GM21360 (cell line): ENCODE results near the gene COQ8B.
"Not testable (repeated sequence)": the region's sequence is repeated elsewhere in the genome, so short reads cannot be mapped to it uniquely, and the experiment has no call there.

Source experiments
- ATAC-seq: cut with Tn5 transposase; IDR thresholded peaks from one replicate; pipeline ENCODE4 v1.9.1; 2021; ENCODE audit warnings: mild to moderate bottlenecking, moderate library complexity; ENCODE audit not compliant: unreplicated experiment

COQ8B gene

DNA sequence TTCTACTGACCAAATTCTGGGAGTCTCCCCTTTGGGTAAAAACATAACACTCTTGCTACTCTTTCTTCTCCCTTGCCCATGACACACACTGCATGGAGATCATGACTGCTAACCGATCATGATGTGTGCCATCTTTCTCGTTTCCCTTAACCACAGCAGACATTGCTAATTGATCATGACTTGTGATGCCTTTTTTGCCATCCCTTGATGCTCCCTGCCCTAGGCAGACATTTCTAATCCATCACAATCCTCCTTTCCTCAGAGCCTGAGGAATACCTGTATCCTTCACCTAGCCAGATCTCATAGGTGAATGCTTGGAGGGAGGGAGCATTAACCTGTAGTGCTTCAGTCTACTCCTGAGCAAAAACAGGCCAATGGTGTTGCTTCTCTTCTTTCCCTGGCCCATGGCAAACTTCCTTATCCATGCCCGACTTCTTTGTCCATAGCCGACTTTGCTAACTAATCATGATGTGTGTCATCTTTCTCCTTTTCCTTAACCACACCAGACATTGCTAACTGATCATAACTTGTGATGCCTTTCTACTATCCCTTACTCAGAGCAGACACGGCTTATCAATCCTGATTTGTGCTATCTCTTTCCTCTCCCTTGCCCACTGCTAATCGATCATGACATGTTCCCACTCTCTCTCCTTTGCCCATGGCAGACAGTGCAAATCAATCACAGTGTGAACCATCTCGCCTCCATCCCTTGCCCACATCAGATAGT lies 44.0 kb downstream of the COQ8B start:
- ATAC-seq = no peak

DNA sequence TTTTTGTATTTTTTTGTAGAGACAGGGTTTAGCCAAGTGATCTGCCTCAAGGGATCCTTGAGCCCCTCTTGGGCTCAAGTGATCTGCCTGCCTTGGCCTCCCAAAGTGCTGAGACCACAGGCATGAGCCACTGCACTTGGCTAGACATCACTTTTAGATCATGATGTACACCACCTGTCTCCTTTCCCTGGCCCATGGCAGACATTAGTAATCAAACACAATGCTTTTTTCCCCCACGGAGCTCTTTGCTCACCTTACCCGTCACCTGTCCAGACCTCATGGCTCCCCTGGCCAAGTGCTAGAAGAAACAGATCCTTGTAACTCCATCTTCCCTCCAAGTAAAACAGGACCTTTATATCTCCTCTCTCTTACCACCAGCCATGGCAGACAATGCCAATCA lies 44.6 kb downstream of the COQ8B start:
- no peak for ATAC-seq

GRCh38 chr19:40671404-40671803 lies 45.3 kb downstream of the COQ8B start:
- ATAC-seq = no peak

DNA sequence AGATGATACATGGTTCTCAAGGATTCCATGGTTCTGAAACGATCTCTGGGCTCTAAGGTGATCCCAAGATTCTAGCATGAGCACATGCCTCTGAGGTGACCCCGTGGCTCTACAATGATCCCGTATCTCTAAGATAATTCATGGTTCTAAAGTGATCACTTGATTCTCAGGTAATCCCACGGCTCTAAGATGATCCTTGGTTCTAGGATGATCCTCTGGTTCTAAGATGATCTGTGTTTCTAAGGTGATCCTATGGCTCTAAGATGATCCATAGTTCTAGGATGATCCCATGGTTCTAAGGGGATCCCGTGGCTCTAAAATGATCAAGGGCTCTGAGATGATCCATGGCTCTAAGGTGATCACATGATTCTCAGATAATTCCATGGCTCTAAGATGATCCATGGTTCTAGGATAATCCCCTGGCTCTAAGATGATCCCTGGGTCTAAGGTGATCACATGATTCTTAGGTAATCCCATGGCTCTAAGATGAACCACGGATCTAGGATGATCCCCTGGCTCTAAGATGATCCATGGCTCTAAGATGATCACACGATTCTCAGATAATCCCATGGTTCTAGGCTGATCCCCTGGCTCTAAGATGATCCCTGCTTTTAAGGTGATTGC lies 47.6 kb downstream of the COQ8B start:
- ATAC-seq = no peak

GRCh38 chr19:40667602-40668001 lies 49.1 kb downstream of the COQ8B start:
- no peak for ATAC-seq

DNA sequence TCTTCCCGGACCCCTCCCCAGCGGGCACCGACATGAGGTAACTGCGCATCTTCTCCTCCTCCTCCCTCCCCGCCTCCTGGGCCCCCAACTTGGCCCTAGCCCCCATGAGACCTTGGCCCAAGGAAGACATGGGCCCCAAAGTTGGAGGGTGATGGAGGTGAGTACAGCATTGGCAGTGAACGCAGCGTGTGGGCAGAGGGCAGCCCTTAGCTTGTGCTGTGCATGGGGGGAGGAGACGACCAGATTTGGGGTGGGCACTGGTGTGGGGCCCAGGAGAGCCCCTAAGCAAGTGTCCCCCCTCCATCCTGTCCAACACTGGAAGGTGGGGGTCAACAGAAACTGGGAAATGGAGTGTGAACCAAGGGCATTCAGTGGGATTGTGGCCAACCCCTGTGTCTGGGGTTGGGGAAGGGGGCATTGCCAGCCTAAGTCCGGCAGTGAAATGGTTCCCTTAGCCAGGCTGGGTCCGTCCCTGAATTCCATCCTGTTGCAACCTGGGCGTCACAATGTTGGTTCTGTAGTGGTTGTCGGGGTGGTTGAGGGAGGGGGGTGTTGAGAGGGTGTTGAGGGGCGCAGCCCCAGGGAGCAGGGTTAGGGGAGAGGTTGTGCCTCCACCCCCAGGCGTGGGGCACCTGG lies 49.8 kb downstream of the COQ8B start:
- ATAC-seq = no peak

- no peak for ATAC-seq
These were observed 52.7 kb downstream of the COQ8B start for GRCh38 chr19:40663695-40664692.

GRCh38 chr19:40662925-40663694 lies 53.6 kb downstream of the COQ8B start:
- ATAC-seq = peak; percentile 74

GRCh38 chr19:40661616-40662015 lies 55.1 kb downstream of the COQ8B start:
- ATAC-seq = no peak

GRCh38 chr19:40659566-40659965 lies 57.1 kb downstream of the COQ8B start:
- ATAC-seq = no peak

- no peak for ATAC-seq
These were observed 57.6 kb downstream of the COQ8B start for GRCh38 chr19:40659116-40659515.

DNA sequence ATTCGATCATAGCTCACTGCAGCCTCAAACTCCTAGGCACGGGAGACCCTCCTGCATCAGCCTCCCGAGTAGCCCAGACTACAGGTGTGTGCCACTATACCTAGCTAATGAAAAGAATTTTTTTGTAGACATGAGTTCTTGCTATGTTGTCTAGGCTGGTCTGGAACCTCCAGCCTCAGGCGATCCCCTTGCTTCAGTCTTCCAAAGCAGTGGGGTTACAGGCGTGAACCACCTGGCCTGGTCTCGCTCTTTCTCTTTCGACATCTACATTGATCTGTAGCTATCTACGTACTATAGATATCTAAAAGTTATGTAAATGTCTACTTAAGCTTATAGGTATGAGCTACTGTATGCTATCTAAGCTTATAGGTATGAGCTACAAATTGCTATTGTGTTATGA lies 58.7 kb downstream of the COQ8B start:
- ATAC-seq = no peak

GRCh38 chr19:40655684-40656083 lies 61.0 kb downstream of the COQ8B start:
- ATAC-seq = not testable (repeated sequence)

DNA sequence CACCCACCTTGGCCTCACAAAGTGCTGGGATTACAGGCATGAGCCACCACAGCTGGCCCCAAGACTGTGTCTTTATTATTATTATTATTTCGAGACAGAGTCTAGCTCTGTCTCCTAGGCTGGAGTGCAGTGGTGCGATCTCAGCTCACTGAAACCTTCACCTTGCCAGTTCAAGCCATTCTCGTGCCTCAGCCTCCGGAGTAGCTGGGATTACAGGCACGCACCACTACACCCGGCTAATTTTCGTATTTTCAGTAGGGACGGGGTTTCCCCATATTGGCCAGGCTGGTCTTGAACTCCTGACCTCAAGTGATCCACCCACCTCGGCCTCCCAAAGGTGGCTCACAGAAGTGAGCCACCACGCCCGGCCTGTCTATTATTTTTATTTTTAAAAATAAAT lies 64.4 kb downstream of the COQ8B start:
- not testable (repeated sequence) for ATAC-seq

DNA sequence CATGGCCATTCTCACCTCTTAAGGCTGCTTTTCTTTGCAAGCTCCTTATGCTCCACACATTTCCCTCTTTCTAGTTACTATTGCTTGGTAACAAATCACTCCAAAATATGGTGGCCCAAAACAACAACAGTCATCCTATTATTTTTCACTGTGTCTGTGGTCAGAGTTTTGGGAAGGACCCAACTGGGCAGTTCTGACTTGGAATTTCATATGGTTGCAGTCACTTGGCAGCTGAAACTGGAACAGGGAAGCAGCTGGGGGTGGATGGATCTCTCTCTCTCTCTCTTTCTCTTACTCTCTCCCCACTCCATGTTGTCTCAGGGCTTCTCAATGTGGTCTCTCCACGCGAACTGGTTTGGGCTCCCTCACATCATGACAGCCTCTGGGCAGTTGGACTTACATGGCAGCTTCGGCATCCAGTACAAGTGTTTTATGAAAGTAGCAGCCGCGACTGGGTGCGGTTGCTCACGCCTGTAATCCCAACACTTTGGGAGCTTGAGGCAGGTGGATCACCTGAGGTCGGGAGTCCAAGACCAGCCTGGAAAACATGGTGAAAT lies 65.9 kb downstream of the COQ8B start:
- no peak for ATAC-seq

DNA sequence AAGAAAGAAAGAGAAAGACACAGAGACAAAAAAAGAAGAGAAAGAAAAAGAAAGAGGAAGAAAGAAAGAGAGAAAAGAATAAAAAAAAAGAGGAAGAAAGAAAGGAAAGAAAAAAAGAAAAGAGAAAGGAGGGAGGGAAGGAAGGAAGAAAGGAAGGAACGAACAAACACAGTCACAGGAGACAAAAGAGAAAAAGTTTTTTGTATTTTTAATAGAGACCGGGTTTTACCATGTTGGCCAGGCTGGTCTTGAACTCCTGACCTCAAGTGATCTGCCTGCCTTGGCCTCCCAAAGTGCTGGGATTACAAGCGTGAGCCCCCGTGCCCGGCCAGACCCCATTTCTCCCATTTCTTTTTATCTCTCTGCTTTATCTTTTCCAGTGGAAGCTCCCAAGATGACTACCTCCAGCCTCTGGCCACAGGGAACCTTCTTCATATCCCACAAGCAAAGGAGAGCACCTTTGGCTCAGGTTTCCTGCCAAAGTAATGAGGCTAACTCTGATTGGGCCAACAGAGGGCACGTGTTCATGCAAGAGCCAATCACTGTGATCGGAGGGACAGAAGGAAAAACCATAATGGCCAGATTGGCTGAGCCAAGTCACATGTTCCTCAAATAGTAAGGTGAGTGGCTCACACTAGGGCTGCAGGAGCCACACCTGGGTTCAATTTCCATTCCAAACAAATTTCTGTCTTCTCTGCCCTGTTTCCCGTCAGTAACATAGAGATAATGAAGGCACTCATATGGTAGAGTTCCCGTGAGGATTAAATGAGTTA lies 66.6 kb downstream of the COQ8B start:
- not testable (repeated sequence) for ATAC-seq

DNA sequence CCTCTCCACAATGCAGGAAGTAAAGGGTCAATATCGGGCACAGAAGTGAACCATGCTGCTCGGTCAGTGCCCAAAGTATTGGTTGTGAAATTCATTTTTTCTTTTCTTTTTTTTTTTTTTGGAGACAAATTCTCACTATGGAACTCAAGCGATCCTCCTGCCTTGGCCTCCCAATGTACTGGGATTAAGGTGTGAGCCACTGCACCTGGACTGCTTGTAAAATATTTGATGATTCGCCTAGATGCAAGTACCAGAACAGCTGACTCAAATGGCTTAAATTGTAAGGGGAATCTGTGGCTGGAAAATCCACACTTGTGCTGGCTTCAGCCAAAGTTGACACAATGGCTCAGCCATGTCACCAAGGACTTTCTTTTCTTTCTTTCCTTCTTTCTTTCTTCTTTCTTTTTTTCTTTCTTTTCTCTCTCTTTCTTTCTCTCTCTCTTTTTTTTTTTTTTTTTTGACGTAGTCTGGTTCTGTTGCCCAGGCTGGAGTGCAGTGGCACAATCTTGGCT lies 69.9 kb downstream of the COQ8B start:
- ATAC-seq = no peak

DNA sequence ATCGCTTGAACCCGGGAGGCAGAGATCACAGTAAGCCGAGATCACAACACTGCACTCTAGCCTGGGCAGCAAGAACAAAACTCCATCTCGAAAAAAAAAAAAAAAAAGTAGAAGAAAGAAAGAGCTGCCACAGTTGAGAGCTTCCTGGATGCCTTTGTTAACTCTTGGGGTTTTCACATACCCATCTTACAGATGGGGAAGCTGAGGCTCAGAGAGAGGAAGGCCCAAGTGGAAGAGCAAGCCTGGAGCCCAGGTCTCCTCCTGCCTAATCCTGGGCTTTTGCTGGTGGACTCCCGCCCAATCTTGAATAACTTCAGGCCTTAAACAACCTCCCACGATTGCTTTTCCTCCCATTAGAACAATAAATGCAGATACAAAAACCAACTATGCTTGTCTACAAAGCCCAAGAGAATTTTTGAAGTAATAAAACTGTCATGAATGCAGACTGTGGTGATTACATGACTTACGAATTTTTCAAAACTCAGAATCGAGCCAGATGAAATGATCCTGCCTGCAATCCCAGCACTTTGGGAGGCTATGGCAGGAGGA lies 73.9 kb downstream of the COQ8B start:
- no peak for ATAC-seq
